GM12873 (cell line): Measurements from ENCODE around the gene GPR4.

Experiments used
- CTCF ChIP-seq: IDR thresholded peaks from 2 replicates; pipeline ENCODE4 v1.5.1; 2012; ENCODE audit warnings: low read depth, mild to moderate bottlenecking, moderate library complexity, low read length, control low read depth; ENCODE audit not compliant: insufficient read depth; ENCODE audit errors: missing control alignments

Gene GPR4

GRCh38 chr19:45636275-45636674 lies 34.3 kb upstream of the GPR4 start:
- no peak for TF ChIP-seq CTCF

GRCh38 chr19:45632468-45633196 lies 30.6 kb upstream of the GPR4 start:
- TF ChIP-seq CTCF = no peak

- TF ChIP-seq CTCF = no peak
These were observed 28.5 kb upstream of the GPR4 start for GRCh38 chr19:45630463-45630862.

- no peak for TF ChIP-seq CTCF
These were observed 27.7 kb upstream of the GPR4 start for GRCh38 chr19:45629704-45630103.

- TF ChIP-seq CTCF = no peak
These were observed 22.0 kb upstream of the GPR4 start for GRCh38 chr19:45623984-45624383.

DNA sequence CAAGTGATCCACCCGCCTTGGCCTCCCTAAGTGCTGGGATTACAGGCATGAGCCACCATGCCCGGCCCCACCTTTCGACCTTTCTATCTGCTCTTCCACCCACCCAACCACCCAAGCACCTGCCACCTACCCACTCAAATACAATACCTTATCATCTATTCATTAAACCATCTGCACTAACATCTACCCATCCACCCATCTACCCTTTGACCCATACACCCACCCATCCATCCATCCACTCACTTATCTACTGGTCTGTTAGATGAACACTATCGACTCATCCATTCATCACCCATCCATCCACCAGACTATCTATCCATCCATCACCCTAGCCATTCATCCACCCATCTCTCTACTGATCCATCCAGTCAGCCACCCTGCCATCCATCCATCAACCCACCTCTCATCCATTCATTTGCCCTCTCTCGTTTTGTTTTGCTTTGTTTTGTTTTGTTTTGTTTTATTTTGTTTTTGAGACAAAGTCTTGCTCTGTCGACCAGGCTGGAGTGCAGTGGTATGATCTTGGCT lies 20.0 kb upstream of the GPR4 start:
- TF ChIP-seq CTCF = no peak

- TF ChIP-seq CTCF = no peak
These were observed 19.4 kb upstream of the GPR4 start for GRCh38 chr19:45621389-45621788.
